ENCODE data around the gene PODXL.

Gene PODXL

DNA sequence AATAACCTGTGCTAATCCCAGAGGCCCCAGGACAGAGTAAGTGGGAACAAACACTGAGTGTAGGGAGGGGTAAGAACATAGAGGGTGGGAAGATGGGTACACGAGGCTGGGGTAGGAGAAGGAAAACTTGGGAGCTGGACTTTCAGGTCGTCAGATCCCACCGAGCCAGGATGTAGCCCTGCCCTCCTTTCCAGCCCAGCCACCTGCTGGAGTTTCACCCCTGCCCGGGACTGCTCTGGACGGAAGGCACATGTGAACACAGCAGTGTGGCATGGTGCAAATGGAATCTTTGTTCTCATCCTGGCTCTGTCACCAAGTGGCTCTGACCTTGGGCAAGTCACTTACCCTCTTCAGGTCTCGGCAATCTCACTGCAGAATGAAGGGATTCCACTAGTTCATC lies 52.8 kb downstream of the PODXL start:
- no peak for TF ChIP-seq CTCF (IDR thresholded peaks at IDR 0.05; ENCODE audit: low read depth, low read length, missing control alignments)
- DNase-seq (ENCODE audit: extremely low read depth, low read depth): no peak
- H3K4me3 ChIP-seq (replicated peaks; ENCODE audit: low read depth, low read length): no peak overlapping the region

DNA sequence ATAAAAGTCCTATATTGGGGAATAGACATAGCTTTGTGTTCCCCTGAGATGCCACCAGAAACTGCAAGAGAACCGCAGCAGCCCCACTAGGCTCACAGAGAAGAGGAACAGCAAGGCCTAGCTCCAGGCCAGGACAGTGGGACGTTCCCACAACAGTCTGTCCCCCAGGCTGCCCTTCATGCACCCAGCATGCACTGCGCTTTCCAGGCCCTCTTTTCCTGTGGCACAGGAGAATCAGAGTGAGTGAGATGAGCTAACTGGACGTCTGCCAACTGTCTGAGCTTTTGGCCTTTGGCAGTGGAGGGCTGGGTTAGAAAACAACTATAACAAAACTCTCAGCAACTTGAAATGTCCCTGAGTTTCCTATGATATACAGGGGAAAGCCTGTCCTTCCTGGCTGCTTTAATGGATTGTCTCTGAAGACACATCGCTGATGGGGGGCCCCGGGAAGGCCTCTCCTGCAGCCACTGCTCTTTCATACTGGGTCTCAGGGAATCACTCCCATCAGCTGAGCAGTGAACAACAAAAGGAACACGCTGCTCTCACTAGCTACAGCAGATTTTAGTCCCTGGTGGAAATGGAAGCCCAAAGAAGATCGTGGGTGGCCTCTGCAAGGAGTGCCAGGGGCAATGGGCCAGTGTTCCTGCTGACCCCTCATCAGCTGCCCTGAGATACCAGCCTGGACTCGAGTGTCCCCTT lies 53.5 kb downstream of the PODXL start:
- no peak overlapping the region for H3K4me3 ChIP-seq (replicated peaks; ENCODE audit: low read depth, low read length)
- DNase-seq (ENCODE audit: extremely low read depth, low read depth): peak; percentile 59
- no peak for TF ChIP-seq CTCF (IDR thresholded peaks at IDR 0.05; ENCODE audit: low read depth, low read length, missing control alignments)

- TF ChIP-seq CTCF (IDR thresholded peaks at IDR 0.05; ENCODE audit: low read depth, low read length, missing control alignments): no peak
- DNase-seq (ENCODE audit: extremely low read depth, low read depth): no peak
Observed at GRCh38 chr7:131501930-131502685, 54.3 kb downstream of the PODXL start.

DNA sequence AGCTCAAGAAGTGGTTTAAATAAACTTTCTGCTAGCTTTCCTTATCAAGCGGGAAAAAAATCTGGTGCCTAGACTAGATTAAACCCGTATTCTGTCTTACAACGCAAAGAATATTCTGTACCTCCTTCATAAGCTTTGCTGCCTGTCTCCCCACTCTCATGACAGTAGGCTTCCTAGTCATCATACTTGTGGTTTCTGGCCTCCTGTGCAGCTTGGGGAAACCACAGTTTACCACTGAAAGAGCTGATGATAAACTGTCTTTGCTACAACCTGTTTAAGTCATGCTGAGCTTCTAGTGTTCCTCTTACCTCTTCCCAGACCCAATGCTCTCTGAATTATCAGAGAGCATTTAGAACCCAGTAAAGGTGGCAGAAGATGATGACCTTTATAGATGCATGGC lies 55.0 kb downstream of the PODXL start:
- TF ChIP-seq CTCF (IDR thresholded peaks at IDR 0.05; ENCODE audit: low read depth, low read length, missing control alignments): no peak
- no peak overlapping the region for H3K4me3 ChIP-seq (replicated peaks; ENCODE audit: low read depth, low read length)
- no peak for DNase-seq (ENCODE audit: extremely low read depth, low read depth)

More at GRCh38 chr7:131501930-131502685, 54.3 kb downstream of the PODXL start:
- no peak overlapping the region for H3K4me3 ChIP-seq (replicated peaks; ENCODE audit: low read depth, low read length)

GRCh38 chr7:131500357-131500756 lies 56.1 kb downstream of the PODXL start:
- TF ChIP-seq CTCF (IDR thresholded peaks at IDR 0.05; ENCODE audit: low read depth, low read length, missing control alignments): no peak
- DNase-seq (ENCODE audit: extremely low read depth, low read depth): no peak
- no peak overlapping the region for H3K4me3 ChIP-seq (replicated peaks; ENCODE audit: low read depth, low read length)

DNA sequence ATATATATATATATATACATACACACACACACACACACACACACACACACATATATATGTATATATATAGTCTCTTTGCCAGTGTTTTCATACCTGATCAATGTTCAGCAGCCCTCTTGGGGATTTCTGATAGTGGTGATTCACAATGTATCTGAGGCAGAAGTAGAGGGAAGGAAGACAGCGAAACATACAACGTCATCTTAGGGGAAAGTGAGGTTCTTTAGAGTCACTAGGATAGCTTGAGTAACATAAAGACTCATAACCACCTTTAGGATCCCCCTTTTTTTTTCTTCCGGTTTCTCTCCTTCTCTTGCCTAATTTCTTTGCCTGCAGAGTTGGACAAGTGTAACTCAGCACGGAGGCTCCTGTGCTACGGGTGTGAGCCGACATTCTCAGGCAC lies 56.6 kb downstream of the PODXL start:
- no peak overlapping the region for H3K4me3 ChIP-seq (replicated peaks; ENCODE audit: low read depth, low read length)
- TF ChIP-seq CTCF (IDR thresholded peaks at IDR 0.05; ENCODE audit: low read depth, low read length, missing control alignments): no peak
- DNase-seq (ENCODE audit: extremely low read depth, low read depth): no peak

All from HFF-Myc (cell line).